A549 (cell line): Measurements from ENCODE around the gene CUX1.

ENCODE experiments used
- CEBPB ChIP-seq, 2 experiments: fragments of >200 bp in 1 of 2; sonication (Bioruptor Twin) in 1 of 2; formaldehyde crosslinking in 1 of 2; IDR thresholded peaks; 2 replicates each; pipeline ENCODE4 v1.6.1; 2012 to 2016
- EP300 ChIP-seq, 2 experiments: fragments of >200 bp; sonication (Bioruptor Twin); formaldehyde crosslinking; IDR thresholded peaks; 2 replicates in 1 of 2; 3 replicates in 1 of 2; pipeline ENCODE4 v1.6.1; 2016 to 2017
- HOXA7 ChIP-seq: fragments of 250-450 bp; sonication (Bioruptor Pico); IDR thresholded peaks from 2 replicates; pipeline ENCODE4 v1.5.0; 2020; ENCODE audit warnings: mild to moderate bottlenecking, moderate library complexity
- KDM5A ChIP-seq: fragments of 200-600 bp; sonication (generic); IDR thresholded peaks from 2 replicates; pipeline ENCODE4 v1.6.1; 2016; ENCODE audit warnings: antibody characterized with exemption, mild to moderate bottlenecking
- MYC ChIP-seq: IDR thresholded peaks from 2 replicates; pipeline ENCODE4 v1.6.1; 2012; ENCODE audit warnings: mild to moderate bottlenecking, inconsistent platforms, low read length, improper control_type of control experiment, borderline replicate concordance
- POLR2A ChIP-seq: IDR thresholded peaks from 2 replicates; pipeline ENCODE4 v1.6.1; 2012; ENCODE audit warnings: mild to moderate bottlenecking, low read length
- POLR2AphosphoS2 ChIP-seq: conservative IDR thresholded peaks from 2 replicates; pipeline ENCODE4 v1.6.1; 2012; ENCODE audit warnings: low read length, improper control_type of control experiment, inconsistent platforms
- RAD21 ChIP-seq, 2 experiments: fragments of >200 bp in 1 of 2; sonication (Bioruptor Twin) in 1 of 2; formaldehyde crosslinking in 1 of 2; IDR thresholded peaks in 1 of 2; conservative IDR thresholded peaks in 1 of 2; 2 replicates in 1 of 2; 3 replicates in 1 of 2; pipeline ENCODE4 v1.6.1; 2012 to 2018; ENCODE audit warnings: inconsistent platforms in 1 of 2
- RNF2 ChIP-seq: fragments of 200-600 bp; sonication (generic); IDR thresholded peaks from 2 replicates; pipeline ENCODE4 v1.6.1; 2016; ENCODE audit warnings: low read depth, mild to moderate bottlenecking, antibody characterized with exemption, moderate library complexity, borderline replicate concordance
- ZFP36 ChIP-seq: fragments of 450-650 bp; IDR thresholded peaks from 2 replicates; pipeline ENCODE4 v1.6.1; 2014; ENCODE audit warnings: borderline replicate concordance; ENCODE audit not compliant: partially characterized antibody
- TF ChIP-seq, protein P1 (sequence below): fragments of >200 bp; sonication (Bioruptor Twin); formaldehyde crosslinking; IDR thresholded peaks from 3 replicates; pipeline ENCODE4 v1.5.1; 2016
- TF ChIP-seq, protein P2 (sequence below): fragments of 450-650 bp; IDR thresholded peaks from 2 replicates; pipeline ENCODE4 v1.6.1; 2014; ENCODE audit warnings: antibody characterized with exemption
- TF ChIP-seq, protein P3 (sequence below): IDR thresholded peaks from 2 replicates; pipeline ENCODE4 v1.6.1; 2012
- TF ChIP-seq, protein P4 (sequence below): fragments of 200-600 bp; sonication (generic); IDR thresholded peaks from 2 replicates; pipeline ENCODE4 v1.6.1; 2016; ENCODE audit warnings: antibody characterized with exemption, mild to moderate bottlenecking, moderate library complexity

DNA sequence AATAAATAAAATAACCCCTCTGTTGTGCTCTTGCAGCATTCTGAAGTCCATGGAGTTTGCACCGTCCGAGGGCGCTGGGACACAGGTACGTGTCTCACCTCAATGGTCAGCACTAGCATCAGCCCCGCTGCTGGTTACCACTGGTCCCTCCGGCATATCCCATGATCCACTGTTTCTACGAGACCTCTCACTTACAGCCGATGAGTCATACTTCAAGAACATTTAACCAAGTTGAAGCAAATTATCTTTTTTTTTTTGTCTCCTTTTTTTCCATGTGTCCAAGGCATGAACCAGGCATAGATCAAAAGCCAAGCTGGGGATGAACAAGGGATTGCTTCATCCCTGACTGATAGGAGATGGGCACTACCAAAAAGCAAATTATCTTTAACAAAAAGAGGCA is 376.4 kb downstream of the CUX1 start:
- TF ChIP-seq, protein P1, sequence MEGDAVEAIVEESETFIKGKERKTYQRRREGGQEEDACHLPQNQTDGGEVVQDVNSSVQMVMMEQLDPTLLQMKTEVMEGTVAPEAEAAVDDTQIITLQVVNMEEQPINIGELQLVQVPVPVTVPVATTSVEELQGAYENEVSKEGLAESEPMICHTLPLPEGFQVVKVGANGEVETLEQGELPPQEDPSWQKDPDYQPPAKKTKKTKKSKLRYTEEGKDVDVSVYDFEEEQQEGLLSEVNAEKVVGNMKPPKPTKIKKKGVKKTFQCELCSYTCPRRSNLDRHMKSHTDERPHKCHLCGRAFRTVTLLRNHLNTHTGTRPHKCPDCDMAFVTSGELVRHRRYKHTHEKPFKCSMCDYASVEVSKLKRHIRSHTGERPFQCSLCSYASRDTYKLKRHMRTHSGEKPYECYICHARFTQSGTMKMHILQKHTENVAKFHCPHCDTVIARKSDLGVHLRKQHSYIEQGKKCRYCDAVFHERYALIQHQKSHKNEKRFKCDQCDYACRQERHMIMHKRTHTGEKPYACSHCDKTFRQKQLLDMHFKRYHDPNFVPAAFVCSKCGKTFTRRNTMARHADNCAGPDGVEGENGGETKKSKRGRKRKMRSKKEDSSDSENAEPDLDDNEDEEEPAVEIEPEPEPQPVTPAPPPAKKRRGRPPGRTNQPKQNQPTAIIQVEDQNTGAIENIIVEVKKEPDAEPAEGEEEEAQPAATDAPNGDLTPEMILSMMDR, result no peak
- no peak for TF ChIP-seq RNF2
- TF ChIP-seq, protein P2, sequence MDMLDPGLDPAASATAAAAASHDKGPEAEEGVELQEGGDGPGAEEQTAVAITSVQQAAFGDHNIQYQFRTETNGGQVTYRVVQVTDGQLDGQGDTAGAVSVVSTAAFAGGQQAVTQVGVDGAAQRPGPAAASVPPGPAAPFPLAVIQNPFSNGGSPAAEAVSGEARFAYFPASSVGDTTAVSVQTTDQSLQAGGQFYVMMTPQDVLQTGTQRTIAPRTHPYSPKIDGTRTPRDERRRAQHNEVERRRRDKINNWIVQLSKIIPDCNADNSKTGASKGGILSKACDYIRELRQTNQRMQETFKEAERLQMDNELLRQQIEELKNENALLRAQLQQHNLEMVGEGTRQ, result no peak
- no peak for TF ChIP-seq CEBPB (IDR thresholded peaks at IDR 0.05)
- TF ChIP-seq, protein P3, sequence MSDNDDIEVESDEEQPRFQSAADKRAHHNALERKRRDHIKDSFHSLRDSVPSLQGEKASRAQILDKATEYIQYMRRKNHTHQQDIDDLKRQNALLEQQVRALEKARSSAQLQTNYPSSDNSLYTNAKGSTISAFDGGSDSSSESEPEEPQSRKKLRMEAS, result no peak
- no peak for TF ChIP-seq MYC
- TF ChIP-seq, protein P4, sequence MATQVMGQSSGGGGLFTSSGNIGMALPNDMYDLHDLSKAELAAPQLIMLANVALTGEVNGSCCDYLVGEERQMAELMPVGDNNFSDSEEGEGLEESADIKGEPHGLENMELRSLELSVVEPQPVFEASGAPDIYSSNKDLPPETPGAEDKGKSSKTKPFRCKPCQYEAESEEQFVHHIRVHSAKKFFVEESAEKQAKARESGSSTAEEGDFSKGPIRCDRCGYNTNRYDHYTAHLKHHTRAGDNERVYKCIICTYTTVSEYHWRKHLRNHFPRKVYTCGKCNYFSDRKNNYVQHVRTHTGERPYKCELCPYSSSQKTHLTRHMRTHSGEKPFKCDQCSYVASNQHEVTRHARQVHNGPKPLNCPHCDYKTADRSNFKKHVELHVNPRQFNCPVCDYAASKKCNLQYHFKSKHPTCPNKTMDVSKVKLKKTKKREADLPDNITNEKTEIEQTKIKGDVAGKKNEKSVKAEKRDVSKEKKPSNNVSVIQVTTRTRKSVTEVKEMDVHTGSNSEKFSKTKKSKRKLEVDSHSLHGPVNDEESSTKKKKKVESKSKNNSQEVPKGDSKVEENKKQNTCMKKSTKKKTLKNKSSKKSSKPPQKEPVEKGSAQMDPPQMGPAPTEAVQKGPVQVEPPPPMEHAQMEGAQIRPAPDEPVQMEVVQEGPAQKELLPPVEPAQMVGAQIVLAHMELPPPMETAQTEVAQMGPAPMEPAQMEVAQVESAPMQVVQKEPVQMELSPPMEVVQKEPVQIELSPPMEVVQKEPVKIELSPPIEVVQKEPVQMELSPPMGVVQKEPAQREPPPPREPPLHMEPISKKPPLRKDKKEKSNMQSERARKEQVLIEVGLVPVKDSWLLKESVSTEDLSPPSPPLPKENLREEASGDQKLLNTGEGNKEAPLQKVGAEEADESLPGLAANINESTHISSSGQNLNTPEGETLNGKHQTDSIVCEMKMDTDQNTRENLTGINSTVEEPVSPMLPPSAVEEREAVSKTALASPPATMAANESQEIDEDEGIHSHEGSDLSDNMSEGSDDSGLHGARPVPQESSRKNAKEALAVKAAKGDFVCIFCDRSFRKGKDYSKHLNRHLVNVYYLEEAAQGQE, result no peak
- TF ChIP-seq POLR2AphosphoS2, result no peak
- no peak for TF ChIP-seq KDM5A
- no peak for TF ChIP-seq HOXA7 (CRISPR knock-in tag)
- TF ChIP-seq RAD21 (conservative IDR thresholded peaks at IDR 0.05 in 1 of 2, IDR thresholded peaks at IDR 0.05 in 1 of 2), result no peak
- TF ChIP-seq POLR2A, result no peak
- TF ChIP-seq ZFP36, result no peak
- no peak for TF ChIP-seq EP300 (IDR thresholded peaks at IDR 0.05)
